ENCODE data around the gene TOPORS.
"Not testable (repeated sequence)": the region's sequence is repeated elsewhere in the genome, so short reads cannot be mapped to it uniquely, and the experiment has no call there.

Gene TOPORS

GRCh38 chr9:32526041-32526706 lies 26.2 kb downstream of the TOPORS start, which contains the start of gene RIGI:
TSS of gene RIGI (minus strand) at chr9:32526196. CDS start at chr9:32526166, 30 bp downstream.
- Histone ChIP-seq H3K4me1 (ENCODE audit: control insufficient read depth, insufficient read depth, low read length) (peaks cover 15% of the 10 kb centered on the region), H3K9me3 (replicated peaks; ENCODE audit: low read length) (no peaks in the 10 kb centered on the region), H3K36me3 (ENCODE audit: insufficient read depth, low read length) (no peaks in the 10 kb centered on the region), H3K4me3 (ENCODE audit: low read length) (peak within 1 kb of the TSS; percentile 82), H3K27me3 (ENCODE audit: control insufficient read depth, insufficient read depth, low read length) (no peaks in the 10 kb centered on the region), H3K9ac (ENCODE audit: low read depth, low read length) (peak within 1 kb of the TSS; percentile 79), H3K4me2 (ENCODE audit: low read length) (peak within 1 kb of the TSS; percentile 88)

GRCh38 chr9:32525709-32526030 lies 26.7 kb downstream of the TOPORS start:
- H3K36me3 ChIP-seq (ENCODE audit: insufficient read depth, low read length): no peaks in the 10 kb centered on the region
- H3K4me3 ChIP-seq (ENCODE audit: low read length): peak overlapping the region; percentile 82
- H3K4me2 ChIP-seq (ENCODE audit: low read length): peak overlapping the region; percentile 88
- H3K27me3 ChIP-seq (ENCODE audit: control insufficient read depth, insufficient read depth, low read length): no peaks in the 10 kb centered on the region
- H3K9ac ChIP-seq (ENCODE audit: low read depth, low read length): peak overlapping the region; percentile 79
- H3K9me3 ChIP-seq (replicated peaks; ENCODE audit: low read length): no peaks in the 10 kb centered on the region
- H3K4me1 ChIP-seq (ENCODE audit: control insufficient read depth, insufficient read depth, low read length): peaks cover 15% of the 10 kb centered on the region

- Histone ChIP-seq H3K4me2 (ENCODE audit: low read length) (peak overlapping the region; percentile 88), H3K4me1 (ENCODE audit: control insufficient read depth, insufficient read depth, low read length) (peaks cover 15% of the 10 kb centered on the region), H3K36me3 (ENCODE audit: insufficient read depth, low read length) (no peaks in the 10 kb centered on the region), H3K9ac (ENCODE audit: low read depth, low read length) (peak overlapping the region; percentile 79), H3K27me3 (ENCODE audit: control insufficient read depth, insufficient read depth, low read length) (no peaks in the 10 kb centered on the region), H3K4me3 (ENCODE audit: low read length) (peak overlapping the region; percentile 82), H3K9me3 (replicated peaks; ENCODE audit: low read length) (no peaks in the 10 kb centered on the region)
Observed at GRCh38 chr9:32524892-32525708, 27.3 kb downstream of the TOPORS start.

GRCh38 chr9:32524558-32524891 lies 27.9 kb downstream of the TOPORS start:
- not testable (repeated sequence) for H3K9ac ChIP-seq (ENCODE audit: low read depth, low read length); H3K27me3 ChIP-seq (ENCODE audit: control insufficient read depth, insufficient read depth, low read length); H3K9me3 ChIP-seq (replicated peaks; ENCODE audit: low read length); H3K36me3 ChIP-seq (ENCODE audit: insufficient read depth, low read length)
- peak overlapping the region; percentile 88 for H3K4me2 ChIP-seq (ENCODE audit: low read length)
- peaks cover 15% of the 10 kb centered on the region for H3K4me1 ChIP-seq (ENCODE audit: control insufficient read depth, insufficient read depth, low read length)
- peak overlapping the region; percentile 82 for H3K4me3 ChIP-seq (ENCODE audit: low read length)

- Histone ChIP-seq H3K9me3 (replicated peaks; ENCODE audit: low read length) (no peaks in the 10 kb centered on the region), H3K9ac (ENCODE audit: low read depth, low read length) (no peak overlapping the region), H3K36me3 (ENCODE audit: insufficient read depth, low read length) (no peaks in the 10 kb centered on the region), H3K4me1 (ENCODE audit: control insufficient read depth, insufficient read depth, low read length) (peaks cover 15% of the 10 kb centered on the region), H3K27me3 (ENCODE audit: control insufficient read depth, insufficient read depth, low read length) (no peaks in the 10 kb centered on the region), H3K4me3 (ENCODE audit: low read length) (no peak overlapping the region), H3K4me2 (ENCODE audit: low read length) (no peak overlapping the region)
Observed at GRCh38 chr9:32523910-32524309, 28.5 kb downstream of the TOPORS start.

- Histone ChIP-seq H3K4me2 (ENCODE audit: low read length) (no peak overlapping the region), H3K4me1 (ENCODE audit: control insufficient read depth, insufficient read depth, low read length) (no peaks in the 10 kb centered on the region), H3K36me3 (ENCODE audit: insufficient read depth, low read length) (no peaks in the 10 kb centered on the region), H3K4me3 (ENCODE audit: low read length) (no peak overlapping the region), H3K9ac (ENCODE audit: low read depth, low read length) (no peak overlapping the region), H3K27me3 (ENCODE audit: control insufficient read depth, insufficient read depth, low read length) (no peaks in the 10 kb centered on the region), H3K9me3 (replicated peaks; ENCODE audit: low read length) (no peaks in the 10 kb centered on the region)
Observed at GRCh38 chr9:32518276-32518675, 34.1 kb downstream of the TOPORS start.

- no peak overlapping the region for H3K4me2 ChIP-seq (ENCODE audit: low read length)
- no peaks in the 10 kb centered on the region for H3K36me3 ChIP-seq (ENCODE audit: insufficient read depth, low read length)
- no peak overlapping the region for H3K4me3 ChIP-seq (ENCODE audit: low read length)
- H3K9ac ChIP-seq (ENCODE audit: low read depth, low read length): no peak overlapping the region
- no peaks in the 10 kb centered on the region for H3K4me1 ChIP-seq (ENCODE audit: control insufficient read depth, insufficient read depth, low read length)
- H3K27me3 ChIP-seq (ENCODE audit: control insufficient read depth, insufficient read depth, low read length): no peaks in the 10 kb centered on the region
- H3K9me3 ChIP-seq (replicated peaks; ENCODE audit: low read length): no peaks in the 10 kb centered on the region
Observed at GRCh38 chr9:32516241-32516640, 36.1 kb downstream of the TOPORS start.

GRCh38 chr9:32508728-32509127 lies 43.7 kb downstream of the TOPORS start:
- no peaks in the 10 kb centered on the region for H3K4me1 ChIP-seq (ENCODE audit: control insufficient read depth, insufficient read depth, low read length)

GRCh38 chr9:32503008-32503407 lies 49.4 kb downstream of the TOPORS start:
- H3K4me2 ChIP-seq (ENCODE audit: low read length): no peak overlapping the region
- H3K27me3 ChIP-seq (ENCODE audit: control insufficient read depth, insufficient read depth, low read length): no peaks in the 10 kb centered on the region
- H3K36me3 ChIP-seq (ENCODE audit: insufficient read depth, low read length): peaks cover 3% of the 10 kb centered on the region
- no peak overlapping the region for H3K4me3 ChIP-seq (ENCODE audit: low read length)
- no peaks in the 10 kb centered on the region for H3K9me3 ChIP-seq (replicated peaks; ENCODE audit: low read length)
- H3K9ac ChIP-seq (ENCODE audit: low read depth, low read length): no peak overlapping the region
- H3K4me1 ChIP-seq (ENCODE audit: control insufficient read depth, insufficient read depth, low read length): peaks cover 22% of the 10 kb centered on the region

More at GRCh38 chr9:32508728-32509127, 43.7 kb downstream of the TOPORS start:
- Histone ChIP-seq H3K27me3 (ENCODE audit: control insufficient read depth, insufficient read depth, low read length) (no peaks in the 10 kb centered on the region), H3K9ac (ENCODE audit: low read depth, low read length) (no peak overlapping the region), H3K4me3 (ENCODE audit: low read length) (no peak overlapping the region), H3K9me3 (replicated peaks; ENCODE audit: low read length) (no peaks in the 10 kb centered on the region), H3K4me2 (ENCODE audit: low read length) (no peak overlapping the region), H3K36me3 (ENCODE audit: insufficient read depth, low read length) (no peaks in the 10 kb centered on the region)

- no peak overlapping the region for H3K4me3 ChIP-seq (ENCODE audit: low read length)
- peaks cover 5% of the 10 kb centered on the region for H3K36me3 ChIP-seq (ENCODE audit: insufficient read depth, low read length)
Observed at GRCh38 chr9:32502464-32502863, 49.9 kb downstream of the TOPORS start.

GRCh38 chr9:32501868-32502267 lies 50.5 kb downstream of the TOPORS start:
- Histone ChIP-seq H3K4me3 (ENCODE audit: low read length) (no peak overlapping the region), H3K36me3 (ENCODE audit: insufficient read depth, low read length) (peaks cover 5% of the 10 kb centered on the region), H3K9ac (ENCODE audit: low read depth, low read length) (no peak overlapping the region), H3K9me3 (replicated peaks; ENCODE audit: low read length) (no peaks in the 10 kb centered on the region), H3K27me3 (ENCODE audit: control insufficient read depth, insufficient read depth, low read length) (no peaks in the 10 kb centered on the region), H3K4me1 (ENCODE audit: control insufficient read depth, insufficient read depth, low read length) (peaks cover 22% of the 10 kb centered on the region), H3K4me2 (ENCODE audit: low read length) (no peak overlapping the region)

More at GRCh38 chr9:32502464-32502863, 49.9 kb downstream of the TOPORS start:
- H3K4me2 ChIP-seq (ENCODE audit: low read length): no peak overlapping the region
- H3K27me3 ChIP-seq (ENCODE audit: control insufficient read depth, insufficient read depth, low read length): no peaks in the 10 kb centered on the region
- no peak overlapping the region for H3K9ac ChIP-seq (ENCODE audit: low read depth, low read length)
- no peaks in the 10 kb centered on the region for H3K9me3 ChIP-seq (replicated peaks; ENCODE audit: low read length)
- H3K4me1 ChIP-seq (ENCODE audit: control insufficient read depth, insufficient read depth, low read length): peaks cover 22% of the 10 kb centered on the region

GRCh38 chr9:32500768-32501167 lies 51.6 kb downstream of the TOPORS start:
- Histone ChIP-seq H3K9me3 (replicated peaks; ENCODE audit: low read length) (no peaks in the 10 kb centered on the region), H3K36me3 (ENCODE audit: insufficient read depth, low read length) (peaks cover 5% of the 10 kb centered on the region), H3K9ac (ENCODE audit: low read depth, low read length) (no peak overlapping the region), H3K27me3 (ENCODE audit: control insufficient read depth, insufficient read depth, low read length) (no peaks in the 10 kb centered on the region), H3K4me1 (ENCODE audit: control insufficient read depth, insufficient read depth, low read length) (peaks cover 22% of the 10 kb centered on the region), H3K4me2 (ENCODE audit: low read length) (peak overlapping the region; percentile 51), H3K4me3 (ENCODE audit: low read length) (no peak overlapping the region)
